Suprapubic skin (tissue), 4 donors: ENCODE results near the gene INSIG2.

Experiments
- EP300 ChIP-seq: sonication (generic); formaldehyde crosslinking; IDR thresholded peaks from one replicate; pipeline ENCODE4 v1.6.1; 2017; ENCODE audit warnings: antibody characterized with exemption
- POLR2A ChIP-seq, 2 donors: fragments of 450-650 bp; IDR thresholded peaks; one replicate each; pipeline ENCODE4 v1.6.1; 2017; ENCODE audit warnings: antibody characterized with exemption in 2 of 2, mild to moderate bottlenecking in 2 of 2, moderate library complexity in 2 of 2
- POLR2AphosphoS5 ChIP-seq, 3 donors: sonication (generic); formaldehyde crosslinking; IDR thresholded peaks; one replicate each; pipeline ENCODE4 v1.6.1; 2017; ENCODE audit warnings: antibody characterized with exemption in 3 of 3
- TF ChIP-seq, protein P1 (sequence below), 2 donors: fragments of 200-600 bp in 1 of 2; fragments of 450-650 bp in 1 of 2; sonication (generic) in 1 of 2; IDR thresholded peaks; one replicate each; pipeline ENCODE4 v1.5.1; 2016 to 2019; ENCODE audit warnings: antibody characterized with exemption in 2 of 2, mild to moderate bottlenecking in 1 of 2, moderate library complexity in 1 of 2

DNA sequence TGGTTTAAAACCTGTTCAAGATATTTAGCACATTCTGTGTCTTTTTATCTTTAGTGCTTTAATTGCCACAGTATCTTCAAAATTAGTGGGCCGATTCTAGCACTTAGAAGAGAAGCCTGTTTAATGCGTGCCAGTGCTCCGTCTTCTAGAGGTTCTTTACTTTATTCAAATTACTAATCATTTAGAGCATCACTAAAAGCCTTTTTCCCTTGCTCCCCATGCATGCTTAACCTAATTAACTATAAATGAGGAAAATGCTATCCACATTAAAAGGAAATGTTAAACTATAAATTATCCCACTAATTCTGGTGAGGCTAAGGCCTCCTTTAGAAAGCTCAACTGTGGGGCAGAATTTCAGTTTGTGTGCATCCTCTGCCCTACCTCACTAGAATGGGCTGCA lies 31.5 kb upstream of the INSIG2 start:
- TF ChIP-seq, protein P1, sequence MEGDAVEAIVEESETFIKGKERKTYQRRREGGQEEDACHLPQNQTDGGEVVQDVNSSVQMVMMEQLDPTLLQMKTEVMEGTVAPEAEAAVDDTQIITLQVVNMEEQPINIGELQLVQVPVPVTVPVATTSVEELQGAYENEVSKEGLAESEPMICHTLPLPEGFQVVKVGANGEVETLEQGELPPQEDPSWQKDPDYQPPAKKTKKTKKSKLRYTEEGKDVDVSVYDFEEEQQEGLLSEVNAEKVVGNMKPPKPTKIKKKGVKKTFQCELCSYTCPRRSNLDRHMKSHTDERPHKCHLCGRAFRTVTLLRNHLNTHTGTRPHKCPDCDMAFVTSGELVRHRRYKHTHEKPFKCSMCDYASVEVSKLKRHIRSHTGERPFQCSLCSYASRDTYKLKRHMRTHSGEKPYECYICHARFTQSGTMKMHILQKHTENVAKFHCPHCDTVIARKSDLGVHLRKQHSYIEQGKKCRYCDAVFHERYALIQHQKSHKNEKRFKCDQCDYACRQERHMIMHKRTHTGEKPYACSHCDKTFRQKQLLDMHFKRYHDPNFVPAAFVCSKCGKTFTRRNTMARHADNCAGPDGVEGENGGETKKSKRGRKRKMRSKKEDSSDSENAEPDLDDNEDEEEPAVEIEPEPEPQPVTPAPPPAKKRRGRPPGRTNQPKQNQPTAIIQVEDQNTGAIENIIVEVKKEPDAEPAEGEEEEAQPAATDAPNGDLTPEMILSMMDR (IDR thresholded peaks at IDR 0.05), result no peak
- TF ChIP-seq POLR2A (IDR thresholded peaks at IDR 0.05) (no peak), POLR2AphosphoS5 (IDR thresholded peaks at IDR 0.05) (no peak), EP300 (no peak)
